ENCODE data around the gene ARID5A. TPM values are rescaled to one million over a fixed set of nuclear protein-coding genes. Genes with fewer than 3 reads are reported as not detected.

Gene ARID5A, protein sequence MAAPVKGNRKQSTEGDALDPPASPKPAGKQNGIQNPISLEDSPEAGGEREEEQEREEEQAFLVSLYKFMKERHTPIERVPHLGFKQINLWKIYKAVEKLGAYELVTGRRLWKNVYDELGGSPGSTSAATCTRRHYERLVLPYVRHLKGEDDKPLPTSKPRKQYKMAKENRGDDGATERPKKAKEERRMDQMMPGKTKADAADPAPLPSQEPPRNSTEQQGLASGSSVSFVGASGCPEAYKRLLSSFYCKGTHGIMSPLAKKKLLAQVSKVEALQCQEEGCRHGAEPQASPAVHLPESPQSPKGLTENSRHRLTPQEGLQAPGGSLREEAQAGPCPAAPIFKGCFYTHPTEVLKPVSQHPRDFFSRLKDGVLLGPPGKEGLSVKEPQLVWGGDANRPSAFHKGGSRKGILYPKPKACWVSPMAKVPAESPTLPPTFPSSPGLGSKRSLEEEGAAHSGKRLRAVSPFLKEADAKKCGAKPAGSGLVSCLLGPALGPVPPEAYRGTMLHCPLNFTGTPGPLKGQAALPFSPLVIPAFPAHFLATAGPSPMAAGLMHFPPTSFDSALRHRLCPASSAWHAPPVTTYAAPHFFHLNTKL
- total RNA-seq: 9.5 and 18.4 TPM in 2 replicates

DNA sequence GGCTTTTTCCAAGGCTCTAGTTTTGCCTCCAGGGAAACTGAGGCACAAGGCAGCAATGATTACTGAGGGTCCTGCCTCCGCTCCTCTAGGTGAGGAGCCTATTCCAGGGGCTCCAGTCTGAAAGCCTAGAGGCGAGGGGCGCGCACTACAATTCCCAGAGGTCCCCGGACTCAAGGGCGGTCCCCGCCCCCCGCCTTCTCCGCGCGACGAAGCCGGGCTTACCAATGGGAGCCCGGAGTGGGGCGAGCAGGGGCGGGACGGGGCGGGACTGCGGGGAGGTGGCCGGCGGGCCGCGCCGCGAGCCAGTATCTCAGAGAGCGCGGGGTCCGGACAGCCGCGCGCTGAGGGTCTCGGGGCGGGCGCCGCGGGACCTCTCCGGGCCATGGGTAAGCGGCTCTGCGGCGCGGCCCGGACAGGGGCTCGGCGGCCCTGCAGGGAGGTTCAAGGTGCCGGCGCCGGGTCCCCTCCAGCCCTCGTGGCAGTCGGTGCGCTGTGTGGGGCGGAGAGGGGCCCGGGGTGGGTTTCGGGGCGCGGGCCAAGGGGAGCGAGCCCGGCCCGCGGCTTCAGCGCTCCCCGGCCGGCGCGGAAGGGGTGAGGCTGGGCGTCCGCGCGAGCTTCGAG lies at the start of gene ARID5A:
Gene ARID5A, plus strand, starts transcription at position 308 of the 621 bp plus-strand sequence. Its CDS starts 75 bp downstream, at position 383.
- TF ChIP-seq CTCF (IDR thresholded peaks at IDR 0.05; ENCODE audit: insufficient read depth, low read depth, low read length): peak; percentile 47
- DNase-seq (ENCODE audit: low read depth): peak; percentile 89

DNA sequence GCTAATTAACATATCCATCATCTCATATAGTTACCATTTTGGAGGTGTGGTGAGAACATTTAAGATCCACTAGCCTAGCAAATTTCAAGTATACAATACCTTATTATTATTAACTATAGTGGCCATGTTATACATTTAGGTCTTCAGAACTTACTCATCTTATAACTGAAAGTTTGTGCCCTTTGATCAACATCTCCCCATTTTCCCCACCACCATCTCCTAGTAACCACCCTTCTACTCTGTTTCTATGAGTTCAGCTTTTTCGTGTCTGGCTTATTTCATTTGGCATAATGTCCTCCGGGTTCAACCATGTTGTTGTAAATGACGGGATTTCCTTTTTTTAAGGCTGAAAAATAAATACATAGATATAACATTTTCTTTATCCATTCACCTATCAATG lies 47.3 kb upstream of the ARID5A start:
- no peak overlapping the region for H3K4me3 ChIP-seq (ENCODE audit: low read depth, low read length)
- DNase-seq (ENCODE audit: low read depth): no peak
- TF ChIP-seq CTCF (IDR thresholded peaks at IDR 0.05; ENCODE audit: insufficient read depth, low read depth, low read length): no peak

More for the DNA sequence above, at the start of gene ARID5A:
- peak within 1 kb of the TSS; percentile 80 for H3K4me3 ChIP-seq (ENCODE audit: low read depth, low read length)

GRCh38 chr2:96489663-96490062 lies 46.9 kb upstream of the ARID5A start:
- TF ChIP-seq CTCF (IDR thresholded peaks at IDR 0.05; ENCODE audit: insufficient read depth, low read depth, low read length): no peak
- DNase-seq (ENCODE audit: low read depth): no peak
- H3K4me3 ChIP-seq (ENCODE audit: low read depth, low read length): no peak overlapping the region

DNA sequence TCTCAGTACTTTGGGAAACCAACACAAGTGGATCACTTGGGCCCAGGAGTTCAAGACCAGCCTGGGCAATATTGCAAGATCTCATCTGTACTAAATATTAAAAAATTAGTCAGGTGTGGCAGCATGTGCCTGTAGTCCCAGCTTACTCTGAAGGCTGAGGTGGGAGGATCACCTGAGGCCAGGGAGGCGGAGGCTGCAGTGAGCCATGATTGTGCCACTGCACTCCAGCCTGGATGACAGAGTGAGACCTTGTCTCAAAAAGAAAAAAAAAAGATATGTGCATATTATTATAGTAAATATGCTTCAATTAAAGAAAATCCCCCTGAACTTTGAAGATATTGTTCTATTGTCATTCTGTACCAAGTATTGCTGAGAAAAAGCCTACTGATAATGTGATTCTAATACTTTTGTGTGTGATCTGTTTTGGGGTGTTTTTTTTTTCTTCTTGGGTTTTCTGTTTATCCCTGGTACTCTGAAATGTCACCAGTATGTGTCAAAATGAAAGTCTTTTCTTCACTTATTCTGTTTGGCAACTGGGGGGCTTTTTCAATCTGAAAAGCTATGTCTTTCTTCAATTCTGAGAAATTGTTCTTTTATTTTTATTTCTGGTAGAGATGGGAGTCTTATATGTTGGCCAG lies 44.6 kb upstream of the ARID5A start:
- no peak overlapping the region for H3K4me3 ChIP-seq (ENCODE audit: low read depth, low read length)
- TF ChIP-seq CTCF (IDR thresholded peaks at IDR 0.05; ENCODE audit: insufficient read depth, low read depth, low read length): no peak
- DNase-seq (ENCODE audit: low read depth): no peak

DNA sequence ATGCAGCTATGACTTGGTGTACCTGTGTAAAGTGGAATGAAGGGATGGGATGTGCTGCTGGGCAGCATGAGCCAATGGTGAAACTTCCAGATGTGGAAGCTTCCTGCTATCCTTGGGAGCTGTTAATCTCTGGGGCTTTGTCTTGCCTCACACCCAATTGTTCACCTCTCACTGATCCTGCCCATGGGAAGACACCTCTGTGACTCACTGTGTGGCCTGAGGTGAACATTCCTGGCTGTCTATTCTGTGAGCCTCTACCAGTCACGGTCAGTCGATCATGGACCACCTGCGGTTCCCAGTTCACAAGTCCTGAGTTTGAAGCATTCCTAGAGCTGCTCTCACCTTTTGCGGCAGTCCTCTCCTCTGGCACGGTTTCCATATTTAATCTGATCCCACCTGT lies 43.5 kb upstream of the ARID5A start:
- H3K4me3 ChIP-seq (ENCODE audit: low read depth, low read length): no peak overlapping the region
- TF ChIP-seq CTCF (IDR thresholded peaks at IDR 0.05; ENCODE audit: insufficient read depth, low read depth, low read length): no peak
- no peak for DNase-seq (ENCODE audit: low read depth)

DNA sequence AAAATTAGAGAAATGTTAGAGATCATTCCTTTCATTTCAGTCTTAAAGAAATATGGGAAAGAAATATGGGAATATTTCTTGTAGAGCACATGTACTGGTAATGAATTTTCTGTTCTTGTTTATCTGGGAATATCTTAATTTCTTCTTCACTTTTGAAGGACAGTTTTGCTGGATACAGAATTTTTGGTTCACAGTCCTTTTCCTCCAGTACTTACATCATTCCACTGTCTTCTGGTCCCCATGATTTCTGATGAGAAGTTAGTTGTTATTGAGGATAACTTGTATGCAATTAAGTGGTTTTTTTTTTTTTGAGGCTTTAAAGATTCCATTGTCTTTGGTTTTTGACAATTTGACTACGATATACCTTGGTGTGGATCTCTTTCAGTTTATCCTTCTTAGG lies 42.4 kb upstream of the ARID5A start:
- DNase-seq (ENCODE audit: low read depth): no peak
- TF ChIP-seq CTCF (IDR thresholded peaks at IDR 0.05; ENCODE audit: insufficient read depth, low read depth, low read length): no peak
- no peak overlapping the region for H3K4me3 ChIP-seq (ENCODE audit: low read depth, low read length)
